DMS 273 (cell line): ENCODE data around the gene RPRD1B.
A peak's percentile ranks its signal among the peaks of the same experiment; 100 is the strongest.

Experiments
- DNase-seq: peaks from one replicate; lab custom pipeline; 2025; ENCODE audit not compliant: unreplicated experiment; lab: John Stamatoyannopoulos, UW

RPRD1B gene

GRCh38 chr20:38117635-38118034, 84.1 kb downstream of the RPRD1B start:
- no peak for DNase-seq

- no peak for DNase-seq
These were observed 85.9 kb downstream of the RPRD1B start for GRCh38 chr20:38119446-38119845.

DNA sequence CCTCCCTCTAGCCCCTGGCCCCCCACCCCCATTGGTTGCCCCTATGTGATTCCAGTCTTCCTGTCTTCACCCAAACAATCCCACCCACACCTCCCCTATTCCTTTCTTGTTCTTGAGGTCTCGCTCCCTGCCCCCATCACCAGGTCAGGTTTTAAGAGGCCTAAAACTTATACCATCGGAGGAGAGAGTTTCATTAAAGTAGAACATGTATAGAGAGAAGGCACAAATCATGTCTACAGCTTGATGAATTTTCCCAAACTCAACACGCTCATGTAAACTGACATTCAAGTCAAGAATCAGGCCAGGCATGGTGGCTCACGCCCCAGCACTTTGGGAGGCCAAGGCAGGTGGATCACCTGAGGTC, 87.1 kb downstream of the RPRD1B start:
- DNase-seq: no peak

DNA sequence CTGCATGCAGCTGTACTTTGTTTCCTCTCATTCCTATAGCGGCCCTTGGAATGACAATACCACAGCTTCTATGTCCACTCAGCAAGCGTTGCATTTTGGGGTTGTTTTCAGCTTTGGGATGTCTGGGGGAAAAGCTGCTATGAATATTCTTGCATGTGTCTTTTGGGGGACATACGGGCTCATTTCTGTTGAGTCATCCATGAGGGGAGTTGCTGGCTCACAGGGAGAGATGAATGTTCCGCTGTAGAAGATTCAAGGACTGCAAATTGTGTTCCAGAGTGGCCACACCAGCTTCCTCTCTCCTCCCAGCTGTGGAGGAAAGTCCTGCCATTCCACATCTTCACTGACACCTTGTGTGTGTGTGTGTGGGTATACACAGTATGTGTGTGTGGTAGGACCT, 88.2 kb downstream of the RPRD1B start:
- no peak for DNase-seq

GRCh38 chr20:38123021-38123587, 89.6 kb downstream of the RPRD1B start:
- DNase-seq: no peak

DNA sequence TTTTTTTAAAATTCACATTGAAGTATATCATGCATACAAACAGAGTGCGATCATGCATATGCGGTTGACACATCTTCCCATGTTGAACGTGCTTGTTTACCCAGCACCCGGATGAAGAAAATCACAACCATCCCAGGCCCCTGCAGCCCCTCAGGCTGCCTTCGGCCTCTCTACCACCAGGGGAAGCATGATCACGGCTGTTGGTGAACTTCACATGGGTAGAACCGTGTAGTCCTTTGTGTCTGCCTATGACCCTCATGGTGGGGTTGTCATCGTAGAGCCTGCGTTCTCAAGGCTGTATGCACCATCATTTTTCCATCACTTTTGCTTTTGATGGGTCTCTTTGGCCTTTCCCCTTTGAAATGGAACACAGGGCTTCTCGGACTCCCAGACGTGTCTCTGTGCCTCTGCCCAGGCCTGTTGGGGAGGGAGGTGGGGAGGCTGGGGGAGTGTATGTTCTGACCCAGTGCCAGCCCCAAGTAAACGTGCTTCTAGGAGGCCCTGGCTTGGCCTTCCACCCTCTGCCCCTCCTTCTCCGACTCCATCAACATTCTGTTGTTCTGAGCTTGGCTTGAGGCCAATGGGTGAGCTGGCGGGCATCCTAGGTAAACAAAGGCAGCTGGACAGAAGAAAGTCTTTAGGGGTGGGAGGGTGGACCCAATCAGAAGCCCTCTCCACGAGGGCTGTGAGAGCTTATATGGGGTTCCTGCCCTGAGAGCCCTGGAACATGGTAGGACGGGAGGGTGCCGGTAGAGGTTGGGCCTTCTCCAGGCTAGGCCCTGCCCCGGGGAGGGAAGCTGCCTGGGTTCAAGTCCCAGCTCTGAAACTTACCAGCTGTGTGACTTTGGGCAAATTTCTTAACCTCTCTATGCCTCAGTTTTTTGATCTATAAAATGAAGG, 91.9 kb downstream of the RPRD1B start:
- peak; percentile 91 for DNase-seq

DNA sequence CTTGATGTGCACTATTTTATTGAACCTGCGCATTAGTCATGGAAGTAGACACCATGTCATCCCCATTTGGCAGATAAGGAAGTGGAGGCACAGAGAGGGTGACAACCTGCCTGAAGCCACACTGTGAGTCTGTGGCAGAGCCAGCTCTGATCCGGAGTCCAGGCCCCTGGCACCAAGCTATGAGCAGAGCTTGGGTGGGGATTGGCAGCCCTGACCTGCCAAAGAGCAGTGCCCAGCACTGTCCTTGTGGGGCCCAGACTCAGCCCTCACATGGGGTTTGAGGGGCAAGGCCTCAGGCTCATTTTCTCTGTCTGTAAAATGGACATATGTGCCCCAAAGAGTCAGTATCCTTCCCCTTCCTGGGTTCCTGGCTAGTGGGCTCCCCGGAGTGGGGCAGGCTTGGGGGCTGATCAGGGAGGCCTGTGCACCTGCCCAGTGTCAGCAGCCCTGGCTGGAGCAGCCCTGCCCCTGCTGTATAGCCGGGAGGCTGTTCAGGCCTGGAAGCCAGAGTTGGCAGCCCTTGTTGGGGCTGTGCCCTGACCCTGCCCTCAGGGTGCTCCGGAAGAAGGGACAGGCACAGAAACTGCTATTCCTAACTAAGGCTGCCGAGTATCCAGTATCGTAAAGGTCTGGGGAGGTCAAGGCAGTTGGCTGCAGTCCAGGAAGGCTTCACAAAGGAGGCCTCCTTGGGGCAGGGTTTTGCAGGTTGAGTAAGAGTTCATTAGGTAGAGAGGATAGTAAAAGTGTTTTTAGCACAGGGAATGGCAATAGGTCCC, 92.8 kb downstream of the RPRD1B start:
- DNase-seq: no peak

- DNase-seq: peak; percentile 93
These were observed 93.5 kb downstream of the RPRD1B start for GRCh38 chr20:38126932-38127621.

GRCh38 chr20:38127920-38128528, 94.5 kb downstream of the RPRD1B start:
- DNase-seq: no peak

GRCh38 chr20:38128691-38129090, 95.1 kb downstream of the RPRD1B start:
- DNase-seq: no peak

GRCh38 chr20:38129248-38129865, 95.8 kb downstream of the RPRD1B start:
- DNase-seq: no peak

DNA sequence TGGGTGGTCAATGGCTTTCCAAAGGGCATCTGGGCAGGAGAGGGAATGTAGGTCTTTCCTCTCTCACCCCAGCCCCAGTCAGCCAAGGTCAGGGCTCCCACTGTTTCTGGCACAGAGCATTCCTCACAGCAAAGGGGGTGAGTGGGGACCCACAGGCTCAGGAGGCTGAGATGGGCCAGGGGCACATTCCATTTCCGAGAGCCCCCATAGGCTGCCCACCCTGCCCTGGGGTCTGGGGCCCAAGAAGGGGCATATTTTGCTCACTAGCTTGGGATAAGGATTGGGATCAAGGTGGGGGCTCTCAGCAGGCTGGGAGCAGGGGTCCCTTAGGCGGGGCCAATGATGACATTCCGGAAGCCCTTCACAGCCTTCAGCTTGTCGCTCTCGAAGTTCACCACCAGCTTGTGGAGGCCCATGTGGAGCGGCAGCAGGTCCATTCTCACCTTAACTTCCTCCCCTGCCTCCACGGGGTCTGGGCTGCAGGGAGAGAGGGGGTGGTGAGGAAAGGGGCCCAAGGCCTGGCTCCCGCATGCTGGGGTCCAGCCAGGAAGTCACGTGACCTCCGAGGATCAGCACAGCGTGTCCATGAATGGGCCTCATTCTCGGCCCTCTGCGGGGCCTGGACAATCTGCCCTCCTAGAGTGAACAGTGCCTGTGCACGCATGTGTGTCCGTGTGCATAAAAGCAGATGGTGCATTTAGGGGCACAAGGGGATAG, 96.5 kb downstream of the RPRD1B start:
- DNase-seq: no peak

DNA sequence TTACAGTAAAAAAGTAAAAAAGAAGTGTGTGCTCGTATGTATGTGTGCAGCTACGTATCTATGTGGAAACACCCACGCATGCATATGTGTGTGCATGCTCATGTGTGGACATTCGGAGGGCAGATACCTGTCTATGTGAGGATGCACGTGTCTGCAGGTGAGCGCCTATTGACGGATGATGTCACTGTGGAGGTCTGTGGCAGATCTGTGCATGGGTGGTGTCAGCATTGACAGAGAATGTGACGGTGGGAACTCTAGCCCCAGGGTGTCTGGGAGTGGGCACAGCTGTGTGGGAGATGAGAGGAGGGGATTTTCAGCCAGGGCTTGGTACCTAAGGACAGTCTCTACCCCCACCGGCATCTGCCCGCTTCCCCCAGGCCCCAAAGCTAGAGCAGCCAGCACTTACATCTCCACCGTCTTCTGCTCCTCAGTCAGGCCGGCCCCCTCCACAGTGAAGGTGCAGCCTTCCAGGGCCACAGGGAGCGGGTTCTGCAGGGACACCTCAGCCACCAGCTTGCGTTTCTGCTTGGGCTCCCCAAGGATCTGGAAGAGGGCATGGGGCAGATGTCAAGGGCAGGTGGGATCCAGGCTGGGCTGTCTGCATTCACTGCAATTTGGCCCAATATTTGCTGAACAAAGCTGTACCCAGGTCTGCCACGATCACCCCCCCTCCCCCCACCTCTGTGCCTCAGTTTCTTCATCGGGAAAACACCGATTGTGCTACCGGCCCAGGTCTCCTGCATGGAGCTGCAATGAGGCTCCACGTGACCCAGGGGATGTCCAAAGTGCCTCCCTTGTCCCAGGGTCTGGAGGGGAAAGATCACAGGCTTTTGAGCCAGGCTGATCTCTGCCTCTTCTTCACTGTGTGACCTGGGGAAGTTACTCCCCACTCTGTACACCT, 97.4 kb downstream of the RPRD1B start:
- no peak for DNase-seq

DNA sequence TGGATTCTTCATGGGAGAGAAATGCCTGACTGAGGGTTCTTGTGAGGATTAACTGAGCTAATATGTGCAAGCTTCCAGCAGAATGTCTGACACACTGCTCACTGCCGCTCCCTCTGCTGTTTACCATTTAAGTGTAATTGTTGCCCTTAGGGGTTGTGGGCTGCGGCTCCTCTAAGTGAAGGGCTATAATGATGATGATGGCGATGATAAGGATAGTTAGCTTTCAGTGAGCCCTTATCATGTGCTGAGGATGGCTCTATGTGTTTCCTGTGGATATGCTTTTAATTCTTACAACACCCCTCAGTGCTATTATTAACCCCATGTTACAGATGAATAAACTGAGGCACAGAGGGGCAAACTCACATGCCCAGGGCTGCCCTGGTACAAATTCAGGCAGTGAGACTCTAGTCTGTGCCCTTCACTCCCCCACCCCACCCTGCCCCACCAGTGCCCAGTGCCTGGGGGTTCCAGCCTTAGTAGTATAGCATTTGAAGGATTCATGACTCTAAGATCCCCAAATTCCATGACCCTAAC, 98.1 kb downstream of the RPRD1B start:
- DNase-seq: no peak

GRCh38 chr20:38132156-38132909, 98.8 kb downstream of the RPRD1B start:
- no peak for DNase-seq

- DNase-seq: no peak
These were observed 99.5 kb downstream of the RPRD1B start for GRCh38 chr20:38132910-38133501.

DNA sequence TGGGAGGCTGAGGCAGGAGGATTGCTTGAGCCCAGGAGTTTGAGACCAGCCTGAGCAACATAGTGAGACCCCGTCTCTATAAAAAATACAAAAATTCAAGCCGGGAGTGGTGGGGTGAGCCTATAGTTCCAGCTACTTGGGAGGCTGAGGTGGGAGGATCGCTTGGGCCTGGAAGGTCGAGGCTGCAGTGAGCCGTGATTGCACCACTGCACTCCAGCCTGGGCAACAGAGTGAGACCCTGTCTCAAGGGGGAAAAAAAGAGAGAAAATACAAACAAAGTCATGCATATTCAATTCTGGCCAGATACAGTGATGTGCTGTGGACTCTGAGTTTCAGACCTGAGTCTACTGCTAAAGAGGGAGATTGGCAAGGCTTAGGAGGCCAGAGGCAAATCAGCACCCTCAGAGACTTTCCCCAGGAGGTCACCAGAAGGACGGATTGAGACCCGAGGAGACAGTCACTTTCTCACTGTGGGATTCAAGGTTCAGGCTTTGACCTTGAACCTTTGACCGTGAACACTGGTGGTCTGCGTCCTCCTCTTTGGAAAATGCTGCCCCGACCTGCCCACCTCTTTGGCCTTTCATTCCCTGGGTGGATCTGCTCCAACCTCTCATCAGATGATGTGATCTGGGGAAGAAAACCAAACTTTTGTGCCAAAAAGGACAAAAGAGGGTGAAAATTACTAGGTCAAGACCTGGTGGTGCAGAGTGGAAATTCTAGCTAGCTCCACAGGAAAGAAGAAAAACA, 100.3 kb downstream of the RPRD1B start:
- no peak for DNase-seq
